WI38 (cell line): ENCODE measurements around the gene AGR2.

Experiments
- H3K4me3 ChIP-seq: 2 replicates; pipeline ENCODE4 v1.5.1; 2011; ENCODE audit warnings: low read depth, mild to moderate bottlenecking, control low read depth, low read length
- TF ChIP-seq, protein P1 (sequence below): IDR thresholded peaks from 2 replicates; pipeline ENCODE4 v1.5.1; 2012; ENCODE audit warnings: low read depth, mild to moderate bottlenecking, control low read depth, low read length

The AGR2 gene

DNA sequence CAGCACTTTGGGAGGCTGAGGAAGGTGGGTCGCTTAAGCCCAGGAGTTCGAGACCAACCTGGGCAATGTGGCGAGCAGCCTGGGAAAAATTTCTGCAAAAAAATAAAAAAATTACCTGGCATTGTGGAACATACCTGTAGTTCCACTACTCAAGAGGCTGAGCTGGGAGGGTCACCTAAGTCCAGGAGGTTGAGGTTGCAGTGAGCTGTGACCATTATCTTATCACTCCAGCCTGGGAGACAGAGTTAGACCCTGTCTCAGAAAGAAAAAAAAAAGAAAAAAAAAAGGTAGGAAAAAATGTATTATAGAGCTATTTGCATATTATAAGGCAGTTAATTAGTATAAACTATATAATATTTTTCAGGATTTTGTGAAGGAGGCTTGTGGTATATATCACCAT, 62.3 kb downstream of the AGR2 start:
- H3K4me3 ChIP-seq, result no peak overlapping the region
- TF ChIP-seq, protein P1, sequence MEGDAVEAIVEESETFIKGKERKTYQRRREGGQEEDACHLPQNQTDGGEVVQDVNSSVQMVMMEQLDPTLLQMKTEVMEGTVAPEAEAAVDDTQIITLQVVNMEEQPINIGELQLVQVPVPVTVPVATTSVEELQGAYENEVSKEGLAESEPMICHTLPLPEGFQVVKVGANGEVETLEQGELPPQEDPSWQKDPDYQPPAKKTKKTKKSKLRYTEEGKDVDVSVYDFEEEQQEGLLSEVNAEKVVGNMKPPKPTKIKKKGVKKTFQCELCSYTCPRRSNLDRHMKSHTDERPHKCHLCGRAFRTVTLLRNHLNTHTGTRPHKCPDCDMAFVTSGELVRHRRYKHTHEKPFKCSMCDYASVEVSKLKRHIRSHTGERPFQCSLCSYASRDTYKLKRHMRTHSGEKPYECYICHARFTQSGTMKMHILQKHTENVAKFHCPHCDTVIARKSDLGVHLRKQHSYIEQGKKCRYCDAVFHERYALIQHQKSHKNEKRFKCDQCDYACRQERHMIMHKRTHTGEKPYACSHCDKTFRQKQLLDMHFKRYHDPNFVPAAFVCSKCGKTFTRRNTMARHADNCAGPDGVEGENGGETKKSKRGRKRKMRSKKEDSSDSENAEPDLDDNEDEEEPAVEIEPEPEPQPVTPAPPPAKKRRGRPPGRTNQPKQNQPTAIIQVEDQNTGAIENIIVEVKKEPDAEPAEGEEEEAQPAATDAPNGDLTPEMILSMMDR, result no peak
